KBM-7 (cell line): ENCODE results near the gene EFTUD2.
"Not testable (repeated sequence)": the region's sequence is repeated elsewhere in the genome, so short reads cannot be mapped to it uniquely, and the experiment has no call there.

Source experiments
- DNase-seq: peaks from one replicate; pipeline ENCODE4 v3.0.0-alpha.2; 2015
- in situ Hi-C: fragments of 300-500 bp; cut with MboI; formaldehyde crosslinking; loops from 2 replicates; pipeline ENCODE4 v1.14.3; 2020; ENCODE audit warnings: low sequenced_read_pairs, low pct_unique_long_range_greater_than_20kb, mixed read lengths

EFTUD2 gene

DNA sequence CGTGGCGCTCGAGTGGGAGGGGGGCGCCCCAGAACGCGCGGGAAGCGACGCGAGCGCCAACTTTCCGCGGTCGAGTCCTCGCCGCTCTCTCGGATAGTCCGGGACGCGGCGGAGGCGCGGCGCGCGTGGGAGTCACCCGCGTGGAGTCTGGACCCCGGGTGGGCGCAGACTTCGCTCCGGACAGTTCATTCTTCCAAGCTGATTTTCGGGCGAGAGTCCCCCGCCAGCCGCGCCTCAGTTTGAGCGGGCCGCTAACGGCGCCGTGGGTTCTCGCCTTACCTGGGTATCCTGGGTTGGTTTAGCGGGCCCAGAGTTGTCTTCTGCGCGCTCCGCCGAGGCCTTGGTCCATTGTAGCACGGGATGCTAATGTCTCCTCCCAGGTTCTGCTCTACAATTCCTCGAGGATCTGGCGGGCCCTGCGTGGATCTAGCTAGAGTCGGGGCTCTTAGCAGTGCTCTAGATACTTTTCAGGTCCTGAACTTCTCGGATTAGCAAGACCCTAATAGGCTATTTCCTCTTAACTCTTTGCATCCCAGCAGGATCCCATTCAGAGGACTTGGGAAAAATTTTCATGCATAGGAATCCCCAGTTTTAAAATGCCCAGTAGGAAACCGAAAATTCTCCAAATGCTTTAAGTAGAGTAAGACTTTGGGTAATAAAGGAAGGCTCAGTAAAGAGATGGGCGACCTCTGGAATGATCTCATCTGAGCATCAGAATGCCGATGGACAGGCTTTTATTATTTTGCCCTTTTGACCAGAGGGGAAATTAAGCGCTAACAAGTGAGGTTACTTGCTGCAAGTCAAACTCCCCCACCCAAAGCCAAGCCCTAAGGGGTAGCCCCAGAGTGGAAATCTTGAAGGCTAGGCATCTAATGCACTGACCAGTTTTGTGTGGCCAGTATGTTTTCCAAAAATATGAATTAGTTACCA lies 68.6 kb downstream of the EFTUD2 start:
- in situ Hi-C loops: no loop called here
- peak; percentile 25 for DNase-seq

DNA sequence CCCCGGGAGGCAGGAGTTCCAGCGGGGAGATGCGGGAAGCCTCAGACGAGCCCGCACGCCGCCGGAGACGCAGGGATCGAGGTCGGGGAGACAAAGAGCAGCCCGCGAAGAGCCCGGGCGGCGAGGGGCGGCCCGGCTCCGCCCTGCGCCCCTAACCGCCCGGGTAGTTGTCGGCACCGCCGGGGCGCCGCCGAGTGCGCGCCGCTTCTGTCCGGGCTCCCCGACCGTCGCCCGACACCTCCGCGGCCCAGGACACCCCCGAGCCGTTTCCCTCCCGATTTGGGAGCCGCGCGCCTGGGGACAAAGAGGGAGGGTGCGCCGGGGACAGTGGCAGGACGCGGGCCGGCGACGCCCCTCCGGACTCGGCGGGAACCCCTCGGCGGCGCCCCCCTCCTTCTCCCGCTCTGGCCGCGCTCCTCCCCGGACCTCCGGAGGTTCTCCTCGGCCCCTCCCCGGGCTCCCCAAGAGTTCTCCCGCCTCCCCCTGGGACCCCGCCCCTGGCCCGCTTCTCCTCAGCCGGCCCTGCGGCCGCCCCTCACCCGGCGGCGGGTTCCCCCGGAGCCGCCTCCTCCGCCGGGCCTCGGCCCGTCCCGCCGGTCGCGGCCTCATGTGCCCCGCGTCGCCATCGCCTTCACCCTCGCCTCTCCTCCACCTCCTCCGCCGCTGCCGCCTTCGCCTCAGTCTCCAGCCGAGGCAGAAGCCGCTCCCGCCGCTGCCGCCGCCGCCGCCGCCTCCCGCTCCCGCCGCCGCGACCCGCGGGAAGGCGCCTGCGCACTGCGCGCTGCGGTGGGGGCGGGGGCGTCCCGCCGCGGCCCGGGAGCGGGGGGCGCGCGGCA lies 69.5 kb downstream of the EFTUD2 start, which contains the start of gene GJC1:
Gene GJC1 (minus strand): TSS at position 765 of the 836 bp plus-strand sequence. CDS start 24,470 bp downstream, outside the sequence.
- no peak for DNase-seq

DNA sequence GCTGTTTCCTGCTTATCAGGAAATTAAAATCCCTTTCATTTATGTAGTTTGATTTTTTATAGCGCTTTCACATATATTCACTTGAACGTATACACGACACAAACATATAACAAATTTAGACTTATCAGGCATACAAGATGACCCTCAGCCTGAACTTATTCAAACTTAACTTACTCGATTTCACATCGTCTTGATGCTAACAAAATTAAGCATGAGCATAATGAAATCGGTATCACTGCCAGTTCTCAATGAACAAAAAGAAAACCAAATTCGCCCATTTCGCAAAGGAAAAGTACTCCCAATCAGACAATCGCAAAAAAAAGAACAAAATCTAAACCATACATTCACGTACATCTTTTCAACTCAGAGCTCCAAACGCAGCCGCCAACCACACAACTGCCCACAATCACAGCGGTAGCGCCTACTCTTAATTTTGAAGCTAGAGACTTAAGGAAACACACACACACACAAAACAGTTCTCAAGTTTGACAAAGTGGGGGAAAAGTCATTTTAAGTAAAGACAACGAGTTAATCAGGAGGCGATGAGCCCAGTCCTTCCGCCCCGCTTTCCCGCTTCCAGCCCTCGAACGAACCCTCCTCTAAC lies 70.2 kb downstream of the EFTUD2 start:
- in situ Hi-C loops: no loop called here
- DNase-seq: peak; percentile 44

More for the DNA sequence above, 69.5 kb downstream of the EFTUD2 start, which contains the start of gene GJC1:
- in situ Hi-C loops: no loop called here

DNA sequence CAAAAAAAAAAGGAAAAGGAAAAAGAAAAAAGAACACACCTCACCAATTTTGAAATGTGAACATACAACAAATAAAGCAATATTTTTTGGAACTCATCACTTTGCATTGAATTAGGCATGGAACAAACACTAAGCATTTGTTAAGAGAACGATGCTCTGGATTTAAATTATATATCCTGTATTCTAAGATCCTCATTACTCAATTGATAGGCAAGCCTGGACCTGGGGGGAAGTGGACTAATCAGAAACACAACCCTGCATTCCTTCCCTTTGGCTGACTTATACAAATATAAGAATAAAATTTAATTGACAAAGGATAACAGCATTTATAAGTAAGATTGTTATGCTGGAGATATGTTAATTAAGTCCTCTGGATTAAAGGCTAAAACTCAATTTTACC lies 71.4 kb downstream of the EFTUD2 start:
- in situ Hi-C loops: no loop called here
- no peak for DNase-seq

DNA sequence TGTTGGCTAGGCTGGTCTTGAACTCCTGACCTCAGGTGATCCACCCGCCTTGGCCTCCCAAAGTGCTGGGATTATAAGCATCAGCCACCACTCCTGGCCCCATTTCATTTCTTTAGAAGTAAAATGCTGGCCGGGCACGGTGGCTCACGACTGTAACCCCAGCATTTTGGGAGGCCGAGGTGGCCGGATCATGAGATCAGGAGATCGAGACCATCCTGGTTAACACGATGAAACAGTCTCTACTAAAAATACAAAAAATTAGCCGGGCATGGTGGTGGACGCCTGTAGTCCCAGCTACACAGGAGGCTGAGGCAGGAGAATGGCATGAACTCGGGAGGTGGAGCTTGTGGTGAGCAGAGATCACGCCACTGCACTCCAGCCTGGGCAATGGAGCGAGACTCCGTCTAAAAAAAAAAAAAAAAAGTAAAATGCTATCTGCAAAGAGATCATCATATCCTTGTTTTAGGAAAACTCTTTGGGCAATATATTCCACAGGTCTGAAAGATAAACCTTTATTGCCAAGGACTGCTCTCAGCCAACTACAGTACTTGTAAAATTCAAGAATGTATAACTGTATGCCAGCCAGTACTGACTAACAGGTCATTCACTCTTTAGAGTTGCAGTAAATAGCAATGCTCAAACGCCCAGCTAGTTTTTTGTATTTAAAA lies 73.0 kb downstream of the EFTUD2 start:
- in situ Hi-C loops: no loop called here
- no peak for DNase-seq

DNA sequence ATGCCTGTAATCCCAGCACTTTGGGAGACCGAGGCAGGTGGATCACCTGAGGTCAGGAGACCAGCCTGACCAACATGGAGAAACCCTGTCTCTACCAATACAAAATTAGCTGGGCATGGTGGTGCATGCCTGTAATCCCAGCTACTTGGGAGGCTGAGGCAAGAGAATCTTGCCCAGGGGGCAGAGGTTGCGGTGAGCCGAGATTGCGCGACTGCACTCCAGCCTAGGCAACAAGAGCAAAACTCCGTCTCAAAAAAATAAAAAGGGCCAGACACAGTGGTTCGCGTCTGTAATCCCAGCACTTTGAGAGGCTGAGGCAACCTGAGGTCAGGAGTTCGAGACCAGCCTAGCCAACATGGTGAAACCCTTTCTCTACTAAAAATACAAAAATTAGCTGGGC lies 74.0 kb downstream of the EFTUD2 start:
- in situ Hi-C loops, DNase-seq: not testable (repeated sequence)

DNA sequence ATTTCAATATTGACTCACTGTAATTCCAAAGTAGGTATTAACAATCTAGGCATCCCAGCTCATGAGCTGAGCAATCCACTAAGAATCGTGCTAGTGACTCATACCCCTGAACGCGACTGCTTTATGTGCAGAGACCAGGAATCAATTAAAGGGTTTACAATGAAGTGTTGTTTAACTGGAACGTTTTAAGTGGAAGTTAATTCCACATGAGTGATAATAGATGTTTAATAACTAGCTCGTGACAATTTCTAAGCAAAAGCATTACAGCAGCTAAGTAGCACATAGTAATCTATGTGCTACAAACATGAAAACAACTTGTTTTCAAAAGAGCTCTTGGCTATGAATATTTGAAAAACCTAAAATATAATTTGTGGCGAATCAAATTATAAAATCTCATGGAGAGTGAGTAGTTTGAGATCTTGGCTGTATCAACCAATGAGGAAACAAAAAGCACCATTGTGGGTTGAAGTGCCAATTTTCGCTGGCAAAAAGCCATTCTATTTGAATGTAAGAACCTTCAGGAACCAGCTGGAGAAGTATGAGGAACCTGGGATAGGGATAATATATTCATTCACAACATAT lies 78.5 kb downstream of the EFTUD2 start:
- in situ Hi-C loops: no loop called here
- DNase-seq: no peak

DNA sequence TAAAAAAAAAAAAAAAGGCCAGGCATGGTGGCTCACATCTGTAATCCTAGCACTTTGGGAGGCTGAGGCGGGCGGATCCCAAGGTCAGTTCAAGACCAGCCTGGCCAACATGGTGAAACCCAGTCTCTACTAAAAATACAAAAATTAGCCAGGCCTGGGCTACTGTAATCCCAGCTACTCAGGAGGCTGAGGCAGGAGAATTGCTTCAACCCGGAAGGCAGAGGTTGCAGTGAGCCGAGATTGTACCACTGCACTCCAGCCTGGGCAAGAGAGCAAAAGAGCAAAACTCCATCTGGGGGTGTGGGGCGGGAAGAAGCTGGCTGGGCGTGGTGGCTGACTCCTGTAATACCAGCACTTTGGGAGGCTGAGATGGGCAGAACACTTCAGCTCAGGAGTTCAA lies 80.7 kb downstream of the EFTUD2 start:
- DNase-seq, in situ Hi-C loops: not testable (repeated sequence)

DNA sequence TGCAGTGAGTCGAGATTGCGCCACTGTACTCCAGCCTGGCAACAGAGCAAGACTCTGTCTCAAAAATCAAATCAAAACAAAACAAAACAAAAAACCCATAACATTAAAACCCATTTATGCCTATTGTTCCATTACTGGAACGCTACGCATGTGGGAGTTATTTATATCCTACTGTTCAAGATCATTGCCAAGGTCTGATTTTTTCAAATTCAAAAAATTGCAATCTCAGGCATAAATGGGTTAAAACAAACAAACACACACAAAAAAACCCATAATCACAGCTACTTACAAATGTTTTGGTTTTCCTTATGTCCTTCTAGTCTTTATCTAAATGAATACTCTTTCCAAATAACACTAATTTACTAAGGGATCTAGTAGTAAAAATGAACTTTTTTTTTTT lies 87.0 kb downstream of the EFTUD2 start:
- in situ Hi-C loops: no loop called here

DNA sequence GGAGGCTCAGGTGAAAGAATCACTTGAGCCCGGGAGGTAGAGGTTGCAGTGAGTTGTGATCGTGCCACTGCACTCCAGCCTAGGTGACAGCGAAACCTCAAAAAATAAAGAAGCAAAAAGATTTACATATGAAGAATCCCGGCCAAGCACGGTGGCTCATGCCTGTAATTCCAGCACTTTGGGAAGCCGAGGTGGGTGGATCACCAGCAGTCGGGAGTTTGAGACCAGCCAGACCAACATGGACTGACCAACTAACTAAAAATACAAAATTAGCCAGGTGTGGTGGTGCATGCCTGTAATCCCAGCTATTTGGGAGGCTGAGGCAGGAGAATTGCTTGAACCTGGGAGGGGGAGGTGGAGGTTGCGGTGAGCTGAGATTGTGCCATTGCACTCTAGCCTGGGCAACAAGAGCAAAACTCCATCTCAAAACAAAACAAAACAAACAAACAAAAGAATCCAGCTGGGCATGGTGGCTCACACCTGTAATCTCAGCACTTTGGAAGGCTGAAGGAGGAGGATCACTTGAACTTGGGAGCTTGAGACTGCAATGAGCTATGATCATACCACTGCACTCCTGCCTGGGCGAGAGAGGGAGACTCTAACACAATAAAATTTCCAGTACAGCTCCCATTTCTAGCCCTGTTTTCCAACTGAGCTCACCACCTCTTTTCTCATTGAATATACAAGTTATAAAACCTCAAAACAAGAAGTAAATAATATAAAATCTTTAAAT lies 90.4 kb downstream of the EFTUD2 start:
- in situ Hi-C loops, DNase-seq: not testable (repeated sequence)

More for the DNA sequence above, 87.0 kb downstream of the EFTUD2 start:
- no peak for DNase-seq

DNA sequence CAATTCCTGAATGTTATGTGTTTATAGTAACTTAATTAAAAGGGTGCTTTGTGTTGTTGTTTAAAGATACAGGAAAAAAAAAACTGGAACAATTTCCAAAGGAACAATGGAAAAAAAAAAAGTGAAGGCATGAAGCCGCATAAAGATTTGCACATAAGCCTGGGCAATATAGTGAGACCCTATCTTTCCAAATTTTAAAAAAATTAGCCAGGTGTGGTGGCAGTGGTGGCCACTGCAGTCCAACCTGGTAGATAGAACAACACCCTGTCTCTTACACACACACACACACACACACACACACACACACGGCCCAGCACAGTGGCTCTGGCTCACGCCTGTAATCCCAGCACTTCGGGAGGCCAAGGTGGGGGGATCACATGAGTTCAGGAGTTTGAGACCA lies 91.1 kb downstream of the EFTUD2 start:
- no peak for DNase-seq
- in situ Hi-C loops: no loop called here

DNA sequence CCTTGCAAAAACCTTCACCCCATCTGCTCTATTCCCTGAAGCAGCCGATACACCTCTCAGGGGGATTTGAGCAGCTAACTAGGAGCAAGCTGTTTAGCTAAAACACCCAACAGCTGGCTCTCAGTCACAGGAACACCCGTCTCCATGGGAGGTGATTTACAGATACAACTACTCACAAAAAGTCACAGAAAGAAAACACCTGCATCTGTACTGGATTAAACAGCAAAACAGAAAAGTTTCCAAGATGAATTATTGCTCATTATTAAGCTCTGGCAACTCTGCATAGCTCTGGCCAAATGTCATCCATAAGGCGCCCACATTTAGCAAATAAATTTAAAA lies 91.5 kb downstream of the EFTUD2 start:
- in situ Hi-C loops: no loop called here
- DNase-seq: no peak

DNA sequence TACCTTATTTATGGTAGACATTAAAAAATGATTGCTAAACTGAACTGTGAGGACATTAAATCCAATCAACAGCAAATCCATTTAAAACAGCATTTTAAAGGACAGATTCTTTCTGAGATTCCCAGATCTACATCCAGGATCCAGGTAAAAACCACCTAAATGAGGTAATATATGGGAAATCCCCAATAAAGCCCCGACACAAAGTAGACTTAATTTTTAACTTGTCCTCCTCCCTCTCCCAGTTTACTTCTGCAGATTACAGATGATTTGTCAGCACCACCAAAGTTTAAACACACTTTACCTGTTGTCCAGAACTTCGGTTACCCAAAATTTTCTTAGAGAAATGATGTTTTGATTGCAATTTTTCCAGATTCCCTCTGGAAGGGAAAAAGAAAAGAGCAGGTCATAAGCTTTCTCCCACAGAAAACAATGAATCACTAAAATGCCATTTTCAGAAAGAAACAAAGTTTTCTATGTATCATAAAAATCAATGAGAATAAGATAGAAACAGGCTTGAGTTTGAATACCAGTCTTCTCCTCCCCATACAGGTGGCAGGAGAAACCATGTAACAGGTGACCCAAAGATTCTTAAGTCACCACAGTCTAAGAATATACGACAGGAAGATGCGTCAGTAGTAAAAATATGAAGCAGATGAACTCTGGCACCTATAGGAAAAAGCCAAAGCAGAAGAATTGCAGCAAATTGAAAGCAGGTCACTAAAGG lies 92.0 kb downstream of the EFTUD2 start:
- no peak for DNase-seq
- in situ Hi-C loops: no loop called here

DNA sequence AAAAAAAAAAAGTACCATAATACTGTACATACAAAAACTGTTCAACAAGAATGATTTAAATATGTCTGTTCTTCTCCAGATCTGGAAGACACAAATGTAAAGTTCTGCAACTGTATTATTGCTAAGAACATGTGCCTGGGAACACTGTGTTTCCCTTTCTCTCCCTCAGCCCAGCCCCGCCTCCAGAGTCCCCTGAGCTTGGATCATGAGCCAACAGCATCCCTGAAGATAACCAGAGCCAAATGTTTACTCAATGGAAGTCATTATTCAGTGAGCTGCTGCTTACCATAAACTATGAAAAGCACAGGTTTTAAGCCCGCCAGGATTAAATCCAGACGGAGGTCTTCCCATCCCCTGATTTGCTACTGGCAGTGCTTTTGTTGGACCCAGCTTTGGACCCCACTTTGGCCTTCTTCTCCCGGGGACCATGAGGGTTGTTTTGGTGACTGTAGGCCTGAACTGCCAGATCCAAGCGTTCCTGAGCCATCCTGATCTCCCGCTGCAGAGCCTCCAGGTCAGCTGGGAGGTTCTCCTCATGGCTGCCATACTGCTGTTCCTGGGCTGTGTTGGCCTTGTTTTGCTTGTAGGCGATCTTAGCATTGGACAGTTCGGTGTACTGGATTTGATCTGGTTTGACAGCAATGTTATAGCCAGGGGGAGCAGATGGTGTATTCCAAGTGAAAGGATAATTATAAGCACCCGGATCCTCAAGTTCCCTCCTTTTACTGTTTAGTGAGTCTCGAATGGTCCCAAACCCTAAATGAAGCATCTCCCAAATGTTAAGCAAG lies 94.7 kb downstream of the EFTUD2 start:
- in situ Hi-C loops: no loop called here
- DNase-seq: no peak

DNA sequence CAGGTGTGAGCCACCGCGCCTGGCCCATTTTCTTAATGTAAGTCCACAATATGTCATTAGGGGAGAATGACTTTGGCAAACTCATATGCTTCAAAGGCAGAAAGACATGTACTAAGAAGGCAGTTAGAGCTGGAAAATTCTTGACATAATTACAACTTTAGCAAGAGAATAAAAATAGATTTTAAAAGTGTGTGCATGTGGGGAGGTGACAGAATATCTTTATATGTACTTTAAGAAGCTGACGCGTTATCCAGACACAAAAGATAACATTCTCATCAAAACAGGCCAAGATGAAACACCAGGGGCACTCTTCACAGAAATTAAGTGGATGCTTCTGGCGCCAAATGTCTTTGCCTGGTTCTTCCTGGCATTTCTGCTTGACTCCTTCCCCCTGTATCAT lies 97.4 kb downstream of the EFTUD2 start:
- DNase-seq: no peak
- in situ Hi-C loops: no loop called here
